Measurements from ENCODE around the gene SLCO4A1.

- TF ChIP-seq, protein P1, sequence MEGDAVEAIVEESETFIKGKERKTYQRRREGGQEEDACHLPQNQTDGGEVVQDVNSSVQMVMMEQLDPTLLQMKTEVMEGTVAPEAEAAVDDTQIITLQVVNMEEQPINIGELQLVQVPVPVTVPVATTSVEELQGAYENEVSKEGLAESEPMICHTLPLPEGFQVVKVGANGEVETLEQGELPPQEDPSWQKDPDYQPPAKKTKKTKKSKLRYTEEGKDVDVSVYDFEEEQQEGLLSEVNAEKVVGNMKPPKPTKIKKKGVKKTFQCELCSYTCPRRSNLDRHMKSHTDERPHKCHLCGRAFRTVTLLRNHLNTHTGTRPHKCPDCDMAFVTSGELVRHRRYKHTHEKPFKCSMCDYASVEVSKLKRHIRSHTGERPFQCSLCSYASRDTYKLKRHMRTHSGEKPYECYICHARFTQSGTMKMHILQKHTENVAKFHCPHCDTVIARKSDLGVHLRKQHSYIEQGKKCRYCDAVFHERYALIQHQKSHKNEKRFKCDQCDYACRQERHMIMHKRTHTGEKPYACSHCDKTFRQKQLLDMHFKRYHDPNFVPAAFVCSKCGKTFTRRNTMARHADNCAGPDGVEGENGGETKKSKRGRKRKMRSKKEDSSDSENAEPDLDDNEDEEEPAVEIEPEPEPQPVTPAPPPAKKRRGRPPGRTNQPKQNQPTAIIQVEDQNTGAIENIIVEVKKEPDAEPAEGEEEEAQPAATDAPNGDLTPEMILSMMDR (IDR thresholded peaks at IDR 0.05), result no peak
- TF ChIP-seq POLR2A (IDR thresholded peaks at IDR 0.05), result no peak
These were observed 50.7 kb downstream of the SLCO4A1 start for GRCh38 chr20:62692801-62693523.

All from uterus (tissue), 2 donors.